MCF 10A (cell line): ENCODE measurements around the gene PCDHGA6. TPM values are rescaled to one million over a fixed set of nuclear protein-coding genes. Genes with fewer than 3 reads are reported as not detected.
"Not testable (repeated sequence)": the region's sequence is repeated elsewhere in the genome, so short reads cannot be mapped to it uniquely, and the experiment has no call there.

Source experiments
- BruUV-seq: library from RNA; stranded (reverse); fragments of 400-500 nt; replicated peaks from 2 replicates; lab custom pipeline; 2021; lab: Mats Ljungman, UMichigan
- CTCF ChIA-PET: fragments of 300-600 bp; sonication (Branson Sonifier 250); formaldehyde crosslinking; extraction: SDS; loops from one replicate; lab custom pipeline; 2021; ENCODE audit warnings: antibody characterized with exemption, inconsistent platforms; lab: Yijun Ruan, JAX
- POLR2A ChIA-PET: fragments of 300-600, 350-650 bp; sonication (Branson Sonifier 250); formaldehyde crosslinking; extraction: SDS; loops from one replicate; lab custom pipeline; 2020; ENCODE audit warnings: antibody characterized with exemption, inconsistent platforms; lab: Yijun Ruan, JAX
- DNase-seq: peaks from one replicate; pipeline ENCODE4 v3.0.0-alpha.2; 2018; ENCODE audit not compliant: unreplicated experiment
- H3K27ac Mint-ChIP-seq: one replicate; pipeline ENCODE4 v1.8.0; 2022; ENCODE audit warnings: mild to moderate bottlenecking, low read depth, mixed read lengths; ENCODE audit not compliant: unreplicated experiment
- H3K27me3 Mint-ChIP-seq: one replicate; pipeline ENCODE4 v1.8.0; 2022; ENCODE audit warnings: mixed read lengths; ENCODE audit not compliant: insufficient read depth, unreplicated experiment
- H3K36me3 Mint-ChIP-seq: one replicate; pipeline ENCODE4 v1.8.0; 2022; ENCODE audit warnings: mild to moderate bottlenecking, moderate library complexity, mixed read lengths; ENCODE audit not compliant: insufficient read depth, unreplicated experiment
- H3K4me1 Mint-ChIP-seq: one replicate; pipeline ENCODE4 v1.8.0; 2022; ENCODE audit warnings: mixed read lengths; ENCODE audit not compliant: insufficient read depth, unreplicated experiment
- H3K4me3 Mint-ChIP-seq: one replicate; pipeline ENCODE4 v1.8.0; 2022; ENCODE audit warnings: mild to moderate bottlenecking, moderate library complexity, mixed read lengths; ENCODE audit not compliant: unreplicated experiment
- H3K9me3 Mint-ChIP-seq: one replicate; pipeline ENCODE4 v1.8.0; 2022; ENCODE audit warnings: mixed read lengths; ENCODE audit not compliant: unreplicated experiment
- CTCF ChIP-seq: fragments of 200-600 bp; IDR thresholded peaks from one replicate; pipeline ENCODE4 v1.8.0; 2022; ENCODE audit warnings: antibody characterized with exemption, mild to moderate bottlenecking; ENCODE audit not compliant: unreplicated experiment
- intact Hi-C: fragments of 100-400 bp; cut with micrococcal nuclease; formaldehyde crosslinking; loops from 2 replicates; pipeline ENCODE4 v1.14.1; 2022
- total RNA-seq: library from RNA; stranded (reverse); gene quantifications from 2 replicates; pipeline ENCODE4 v1.2.3, GENCODE V29; 2022

Gene PCDHGA6
- total RNA-seq, 1 experiment from 2014 or later = 0.44 TPM

GRCh38 chr5:141402553-141403243 is 29.0 kb downstream of the PCDHGA6 start, which contains the start of gene PCDHGA9:
Gene PCDHGA9 (plus strand): TSS chr5:141402778. CDS start chr5:141402953, 175 bp downstream.
- peak; percentile 43 for DNase-seq
- no peak within 1 kb of the TSS for H3K4me3 Mint-ChIP-seq
- ChIA-PET CTCF (interaction anchor here (0.6 to 1.1 kb wide), 5 partner anchors 31 to 211 kb away, joined by 3 to 7 read pairs (median 3); no protein-coding TSS in a partner anchor), POLR2A (interaction anchor here (1.1 kb wide), 1 partner anchor 122 kb away, joined by 3 read pairs; no protein-coding TSS in a partner anchor)
- no peak for TF ChIP-seq CTCF
- no TSS peak for BruUV-seq
- H3K9me3 Mint-ChIP-seq = peaks cover 31% of the 10 kb centered on the region
- intact Hi-C loops = no loop called here
- no peak within 1 kb of the TSS for H3K27ac Mint-ChIP-seq
- no peaks in the 10 kb centered on the region for H3K4me1 Mint-ChIP-seq
- peaks cover 5% of the 10 kb centered on the region for H3K36me3 Mint-ChIP-seq
- no peaks in the 10 kb centered on the region for H3K27me3 Mint-ChIP-seq

GRCh38 chr5:141403387-141403786 is 29.7 kb downstream of the PCDHGA6 start:
- no peaks in the 10 kb centered on the region for H3K27me3 Mint-ChIP-seq
- H3K27ac Mint-ChIP-seq = no peak overlapping the region
- peaks cover 35% of the 10 kb centered on the region for H3K9me3 Mint-ChIP-seq
- TF ChIP-seq CTCF = no peak
- no peak overlapping the region for H3K4me3 Mint-ChIP-seq
- no peaks in the 10 kb centered on the region for H3K4me1 Mint-ChIP-seq
- H3K36me3 Mint-ChIP-seq = peaks cover 5% of the 10 kb centered on the region
- ChIA-PET CTCF (interaction anchor here (0.6 to 1.1 kb wide), 6 partner anchors 11 to 212 kb away, joined by 3 to 7 read pairs (median 4); no protein-coding TSS in a partner anchor), POLR2A (interaction anchor here (1.1 kb wide), 1 partner anchor 121 kb away, joined by 3 read pairs; no protein-coding TSS in a partner anchor)
- DNase-seq = no peak
- no TSS peak for BruUV-seq
- intact Hi-C loops = no loop called here

DNA sequence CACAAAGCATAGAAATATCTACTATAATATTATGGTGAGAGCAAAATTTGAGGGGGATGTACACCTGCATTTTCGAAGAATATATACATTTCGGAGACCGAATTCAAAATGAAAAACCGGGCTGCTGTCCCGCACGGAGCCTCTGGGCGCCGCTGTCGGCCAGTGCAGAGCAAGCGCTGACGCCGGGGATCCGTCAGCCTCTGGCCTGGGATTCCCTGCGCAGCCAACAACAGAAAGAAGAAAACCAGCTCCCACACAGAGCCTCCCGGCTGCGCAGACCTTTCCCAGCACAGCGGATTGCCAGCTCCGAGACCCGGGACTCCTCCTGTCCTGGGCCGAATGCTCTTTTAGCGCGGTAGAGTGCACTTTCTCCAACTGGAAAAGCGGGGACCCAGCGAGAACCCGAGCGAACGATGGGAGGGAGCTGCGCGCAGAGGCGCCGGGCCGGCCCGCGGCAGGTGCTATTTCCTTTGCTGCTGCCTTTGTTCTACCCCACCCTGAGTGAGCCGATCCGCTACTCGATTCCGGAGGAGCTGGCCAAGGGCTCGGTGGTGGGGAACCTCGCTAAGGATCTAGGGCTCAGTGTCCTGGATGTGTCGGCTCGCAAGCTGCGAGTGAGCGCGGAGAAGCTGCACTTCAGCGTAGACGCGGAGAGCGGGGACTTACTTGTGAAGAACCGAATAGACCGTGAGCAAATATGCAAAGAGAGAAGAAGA is 34.3 kb downstream of the PCDHGA6 start, which contains the start of gene PCDHGB6:
Gene PCDHGB6 (plus strand): TSS at position 232 of the 716 bp plus-strand sequence. CDS start 182 bp downstream, at position 414.
- DNase-seq, H3K27ac Mint-ChIP-seq, H3K27me3 Mint-ChIP-seq, H3K4me3 Mint-ChIP-seq, BruUV-seq, intact Hi-C loops, H3K4me1 Mint-ChIP-seq, POLR2A ChIA-PET, H3K36me3 Mint-ChIP-seq: not testable (repeated sequence)
- CTCF ChIA-PET = interaction anchor here (0.6 to 1.2 kb wide), 3 partner anchors 11 to 1299 kb away, joined by 3 read pairs; no protein-coding TSS in a partner anchor
- peaks cover 32% of the 10 kb centered on the region for H3K9me3 Mint-ChIP-seq
- peak; percentile 23 for TF ChIP-seq CTCF
